HFFc6 (cell line): ENCODE data around the gene UPF1. TPM values are rescaled to one million over a fixed set of nuclear protein-coding genes. Genes with fewer than 3 reads are reported as not detected.

Experiments
- DNase-seq: peaks from one replicate; pipeline ENCODE4 v3.0.0-alpha.2; 2018
- H3K27ac Mint-ChIP-seq: 2 replicates; pipeline ENCODE4 v1.8.0; 2020; ENCODE audit warnings: mild to moderate bottlenecking, mixed read lengths
- H3K27me3 Mint-ChIP-seq: 2 replicates; pipeline ENCODE4 v1.8.0; 2021; ENCODE audit warnings: mild to moderate bottlenecking, moderate library complexity, mixed read lengths; ENCODE audit not compliant: insufficient read depth
- H3K36me3 Mint-ChIP-seq: 2 replicates; pipeline ENCODE4 v1.8.0; 2021; ENCODE audit warnings: low read depth, mixed read lengths
- H3K4me1 Mint-ChIP-seq: 2 replicates; pipeline ENCODE4 v1.8.0; 2020; ENCODE audit warnings: low read depth, mixed read lengths
- H3K4me3 Mint-ChIP-seq: 2 replicates; pipeline ENCODE4 v1.8.0; 2020; ENCODE audit warnings: mild to moderate bottlenecking, moderate library complexity, mixed read lengths
- H3K9me3 Mint-ChIP-seq: 2 replicates; pipeline ENCODE4 v1.8.0; 2020; ENCODE audit warnings: mild to moderate bottlenecking, mixed read lengths
- total RNA-seq, 6 experiments: library from RNA; stranded (reverse); fragmentation: NEBNext Ultra II Directional; extraction: Animal tissue kit (Norgen Biotek cat#: 25700); gene quantifications; 2 replicates in 1 of 6; 3 replicates in 5 of 6; pipeline ENCODE4 v1.2.3, GENCODE V29; 2021
- TF ChIP-seq, protein P1 (sequence below): fragments of 200-600 bp; sonication (generic); IDR thresholded peaks from 2 replicates; pipeline ENCODE4 v1.5.0; 2021; ENCODE audit warnings: antibody characterized with exemption, mild to moderate bottlenecking

UPF1 gene
- total RNA-seq, 6 experiments from 2014 or later: 46.3 to 54.7 (median 51.4) TPM

GRCh38 chr19:18851673-18852325, 20.0 kb downstream of the UPF1 start:
- TF ChIP-seq, protein P1, sequence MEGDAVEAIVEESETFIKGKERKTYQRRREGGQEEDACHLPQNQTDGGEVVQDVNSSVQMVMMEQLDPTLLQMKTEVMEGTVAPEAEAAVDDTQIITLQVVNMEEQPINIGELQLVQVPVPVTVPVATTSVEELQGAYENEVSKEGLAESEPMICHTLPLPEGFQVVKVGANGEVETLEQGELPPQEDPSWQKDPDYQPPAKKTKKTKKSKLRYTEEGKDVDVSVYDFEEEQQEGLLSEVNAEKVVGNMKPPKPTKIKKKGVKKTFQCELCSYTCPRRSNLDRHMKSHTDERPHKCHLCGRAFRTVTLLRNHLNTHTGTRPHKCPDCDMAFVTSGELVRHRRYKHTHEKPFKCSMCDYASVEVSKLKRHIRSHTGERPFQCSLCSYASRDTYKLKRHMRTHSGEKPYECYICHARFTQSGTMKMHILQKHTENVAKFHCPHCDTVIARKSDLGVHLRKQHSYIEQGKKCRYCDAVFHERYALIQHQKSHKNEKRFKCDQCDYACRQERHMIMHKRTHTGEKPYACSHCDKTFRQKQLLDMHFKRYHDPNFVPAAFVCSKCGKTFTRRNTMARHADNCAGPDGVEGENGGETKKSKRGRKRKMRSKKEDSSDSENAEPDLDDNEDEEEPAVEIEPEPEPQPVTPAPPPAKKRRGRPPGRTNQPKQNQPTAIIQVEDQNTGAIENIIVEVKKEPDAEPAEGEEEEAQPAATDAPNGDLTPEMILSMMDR: no peak
- H3K27ac Mint-ChIP-seq: no peak overlapping the region
- H3K27me3 Mint-ChIP-seq: no peaks in the 10 kb centered on the region; the same call in 1 of the 2 replicates
- no peak overlapping the region for H3K4me3 Mint-ChIP-seq
- peaks cover 37% of the 10 kb centered on the region for H3K4me1 Mint-ChIP-seq
- peaks cover 16% of the 10 kb centered on the region; the same call in 1 of the 2 replicates for H3K36me3 Mint-ChIP-seq
- no peak for DNase-seq
- H3K9me3 Mint-ChIP-seq: no peaks in the 10 kb centered on the region

DNA sequence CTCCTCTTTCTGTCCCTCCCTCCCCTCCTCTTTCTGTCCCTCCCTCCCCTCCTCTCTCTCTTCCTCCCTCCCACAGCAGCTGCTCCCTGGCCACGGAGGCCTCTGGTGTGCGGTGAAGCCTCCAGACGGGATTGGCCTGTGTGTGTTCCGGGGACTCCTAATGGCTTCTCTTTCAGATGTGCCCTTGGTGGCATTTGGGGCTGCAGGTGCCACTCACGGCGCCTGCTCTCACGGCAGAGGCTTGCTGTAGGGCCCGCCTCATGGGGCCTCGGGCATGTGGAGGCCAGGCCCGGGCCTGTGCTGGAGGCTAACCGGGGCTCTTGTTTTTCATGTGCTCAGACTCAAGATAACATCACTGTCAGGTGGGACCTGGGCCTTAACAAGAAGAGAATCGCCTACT, 20.9 kb downstream of the UPF1 start:
- H3K27me3 Mint-ChIP-seq: no peaks in the 10 kb centered on the region; the same call in 1 of the 2 replicates
- H3K4me3 Mint-ChIP-seq: no peak overlapping the region
- H3K9me3 Mint-ChIP-seq: no peaks in the 10 kb centered on the region
- no peak overlapping the region for H3K27ac Mint-ChIP-seq
- no peak for DNase-seq
- H3K4me1 Mint-ChIP-seq: peaks cover 29% of the 10 kb centered on the region
- TF ChIP-seq, protein P1: no peak
- peaks cover 16% of the 10 kb centered on the region; the same call in 1 of the 2 replicates for H3K36me3 Mint-ChIP-seq

- peaks cover 16% of the 10 kb centered on the region for H3K4me1 Mint-ChIP-seq
- TF ChIP-seq, protein P1: 0 out of 2 replicates have a peak, but pooled peaks have one; percentile 9
- no peak overlapping the region for H3K27ac Mint-ChIP-seq
- DNase-seq: no peak
- no peaks in the 10 kb centered on the region for H3K9me3 Mint-ChIP-seq
- H3K27me3 Mint-ChIP-seq: no peaks in the 10 kb centered on the region; the same call in 1 of the 2 replicates
- no peak overlapping the region for H3K4me3 Mint-ChIP-seq
- H3K36me3 Mint-ChIP-seq: peaks cover 16% of the 10 kb centered on the region; the same call in 1 of the 2 replicates
These were observed 22.1 kb downstream of the UPF1 start for GRCh38 chr19:18853755-18854427.

- DNase-seq: no peak
- peaks cover 5% of the 10 kb centered on the region for H3K4me1 Mint-ChIP-seq
- H3K27me3 Mint-ChIP-seq: no peaks in the 10 kb centered on the region; the same call in 1 of the 2 replicates
- H3K27ac Mint-ChIP-seq: no peak overlapping the region
- no peak overlapping the region for H3K4me3 Mint-ChIP-seq
- H3K9me3 Mint-ChIP-seq: no peaks in the 10 kb centered on the region
- TF ChIP-seq, protein P1: no peak
- peaks cover 16% of the 10 kb centered on the region; the same call in 1 of the 2 replicates for H3K36me3 Mint-ChIP-seq
These were observed 23.2 kb downstream of the UPF1 start for GRCh38 chr19:18854982-18855381.

DNA sequence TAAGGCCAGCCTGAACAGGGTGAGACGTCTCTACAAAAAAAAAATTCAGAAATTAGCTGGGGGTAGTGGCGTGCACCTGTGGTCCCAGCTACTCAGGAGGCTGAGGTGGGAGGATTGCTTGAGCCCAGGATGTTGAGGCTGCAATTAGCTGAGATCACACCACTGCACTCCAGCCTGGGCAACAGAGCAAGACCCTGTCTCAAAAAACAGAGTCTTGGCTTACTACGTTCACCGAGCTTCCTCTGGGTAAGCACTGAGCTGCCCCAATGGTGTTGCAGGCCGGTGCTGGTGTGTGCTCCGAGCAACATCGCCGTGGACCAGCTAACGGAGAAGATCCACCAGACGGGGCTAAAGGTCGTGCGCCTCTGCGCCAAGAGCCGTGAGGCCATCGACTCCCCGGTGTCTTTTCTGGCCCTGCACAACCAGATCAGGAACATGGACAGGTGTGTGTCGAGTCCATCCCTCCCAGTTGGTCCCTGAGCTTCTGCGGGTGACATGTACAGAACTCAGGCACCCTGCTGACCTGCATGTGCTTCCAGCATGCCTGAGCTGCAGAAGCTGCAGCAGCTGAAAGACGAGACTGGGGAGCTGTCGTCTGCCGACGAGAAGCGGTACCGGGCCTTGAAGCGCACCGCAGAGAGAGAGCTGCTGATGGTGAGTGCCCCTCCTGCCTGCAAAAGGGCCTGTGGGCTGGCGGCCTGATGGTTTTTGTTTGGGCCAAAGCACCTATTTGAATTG, 24.1 kb downstream of the UPF1 start:
- TF ChIP-seq, protein P1: no peak
- Mint-ChIP-seq H3K27me3 (no peaks in the 10 kb centered on the region; the same call in 1 of the 2 replicates), H3K4me1 (no peaks in the 10 kb centered on the region), H3K9me3 (no peaks in the 10 kb centered on the region), H3K4me3 (no peak overlapping the region), H3K36me3 (peaks cover 11% of the 10 kb centered on the region; the same call in 1 of the 2 replicates), H3K27ac (peak overlapping the region; percentile 27; the same call in 1 of the 2 replicates)
- no peak for DNase-seq
